ENCODE measurements around the gene RAI1.
"Not testable (repeated sequence)": the region's sequence is repeated elsewhere in the genome, so short reads cannot be mapped to it uniquely, and the experiment has no call there.

RAI1 gene

DNA sequence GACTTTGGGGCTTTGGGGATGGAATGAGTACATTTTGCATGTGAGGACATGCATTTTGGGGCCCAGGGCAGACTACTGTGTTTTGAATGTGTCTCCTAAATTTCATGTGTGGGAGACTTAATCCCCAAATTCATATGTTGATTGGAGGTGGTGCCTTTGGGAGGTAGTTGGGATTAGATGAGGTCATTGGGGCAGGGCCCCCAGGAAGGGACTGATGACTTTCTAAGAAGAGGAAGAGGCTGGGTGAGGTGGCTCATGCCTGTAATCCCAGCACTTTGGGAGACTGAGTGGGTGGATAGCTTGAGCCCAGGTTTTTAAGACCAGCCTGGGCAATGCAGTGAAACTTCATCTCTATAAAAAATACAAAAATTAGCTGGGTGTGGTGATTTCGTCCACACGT is 42.8 kb upstream of the RAI1 start:
- no peak overlapping the region for H3K4me3 ChIP-seq (replicated peaks; ENCODE audit: low read depth, low read length)
- TF ChIP-seq, protein P1, sequence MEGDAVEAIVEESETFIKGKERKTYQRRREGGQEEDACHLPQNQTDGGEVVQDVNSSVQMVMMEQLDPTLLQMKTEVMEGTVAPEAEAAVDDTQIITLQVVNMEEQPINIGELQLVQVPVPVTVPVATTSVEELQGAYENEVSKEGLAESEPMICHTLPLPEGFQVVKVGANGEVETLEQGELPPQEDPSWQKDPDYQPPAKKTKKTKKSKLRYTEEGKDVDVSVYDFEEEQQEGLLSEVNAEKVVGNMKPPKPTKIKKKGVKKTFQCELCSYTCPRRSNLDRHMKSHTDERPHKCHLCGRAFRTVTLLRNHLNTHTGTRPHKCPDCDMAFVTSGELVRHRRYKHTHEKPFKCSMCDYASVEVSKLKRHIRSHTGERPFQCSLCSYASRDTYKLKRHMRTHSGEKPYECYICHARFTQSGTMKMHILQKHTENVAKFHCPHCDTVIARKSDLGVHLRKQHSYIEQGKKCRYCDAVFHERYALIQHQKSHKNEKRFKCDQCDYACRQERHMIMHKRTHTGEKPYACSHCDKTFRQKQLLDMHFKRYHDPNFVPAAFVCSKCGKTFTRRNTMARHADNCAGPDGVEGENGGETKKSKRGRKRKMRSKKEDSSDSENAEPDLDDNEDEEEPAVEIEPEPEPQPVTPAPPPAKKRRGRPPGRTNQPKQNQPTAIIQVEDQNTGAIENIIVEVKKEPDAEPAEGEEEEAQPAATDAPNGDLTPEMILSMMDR (IDR thresholded peaks at IDR 0.05; ENCODE audit: insufficient read depth, low read length, poor library complexity, severe bottlenecking) = no peak
- no peaks in the 10 kb centered on the region for H3K36me3 ChIP-seq (ENCODE audit: control insufficient read depth, insufficient read depth, low read length)
- H3K27me3 ChIP-seq (replicated peaks; ENCODE audit: control insufficient read depth, insufficient read depth, low read length) = no peaks in the 10 kb centered on the region
- no peak for DNase-seq (ENCODE audit: extremely low read depth, insufficient read length)

DNA sequence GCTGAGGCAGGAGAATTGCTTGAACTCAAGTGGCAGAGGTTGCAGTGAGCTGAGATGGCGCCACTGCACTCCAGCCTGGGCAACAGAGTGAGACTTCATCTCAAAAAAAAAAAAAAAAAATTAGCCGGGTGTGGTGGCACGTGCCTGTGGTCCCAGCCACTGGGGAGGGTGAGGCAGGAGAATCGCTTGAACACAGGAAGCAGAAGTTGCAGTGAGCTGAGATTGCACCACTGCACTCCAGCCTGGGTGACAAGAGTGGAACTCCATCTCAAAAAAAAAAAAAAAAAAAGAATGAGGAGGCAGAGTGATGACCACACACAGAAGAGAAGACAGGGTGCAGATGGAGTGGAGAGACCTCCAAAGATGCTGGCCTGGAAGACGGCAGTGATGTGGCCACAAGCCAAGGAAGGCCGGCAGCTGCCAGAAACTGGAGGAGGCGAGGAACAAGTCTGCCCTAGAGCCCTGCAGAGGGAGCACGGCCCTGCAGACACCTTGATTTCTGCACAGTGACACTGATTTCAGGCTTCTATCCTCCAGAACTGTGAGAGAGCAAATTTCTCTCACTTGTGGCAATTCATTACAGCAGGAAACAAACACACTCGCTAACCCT is 41.5 kb upstream of the RAI1 start:
- DNase-seq (ENCODE audit: extremely low read depth, insufficient read length); H3K27me3 ChIP-seq (replicated peaks; ENCODE audit: control insufficient read depth, insufficient read depth, low read length); H3K36me3 ChIP-seq (ENCODE audit: control insufficient read depth, insufficient read depth, low read length); H3K4me3 ChIP-seq (replicated peaks; ENCODE audit: low read depth, low read length): not testable (repeated sequence)

DNA sequence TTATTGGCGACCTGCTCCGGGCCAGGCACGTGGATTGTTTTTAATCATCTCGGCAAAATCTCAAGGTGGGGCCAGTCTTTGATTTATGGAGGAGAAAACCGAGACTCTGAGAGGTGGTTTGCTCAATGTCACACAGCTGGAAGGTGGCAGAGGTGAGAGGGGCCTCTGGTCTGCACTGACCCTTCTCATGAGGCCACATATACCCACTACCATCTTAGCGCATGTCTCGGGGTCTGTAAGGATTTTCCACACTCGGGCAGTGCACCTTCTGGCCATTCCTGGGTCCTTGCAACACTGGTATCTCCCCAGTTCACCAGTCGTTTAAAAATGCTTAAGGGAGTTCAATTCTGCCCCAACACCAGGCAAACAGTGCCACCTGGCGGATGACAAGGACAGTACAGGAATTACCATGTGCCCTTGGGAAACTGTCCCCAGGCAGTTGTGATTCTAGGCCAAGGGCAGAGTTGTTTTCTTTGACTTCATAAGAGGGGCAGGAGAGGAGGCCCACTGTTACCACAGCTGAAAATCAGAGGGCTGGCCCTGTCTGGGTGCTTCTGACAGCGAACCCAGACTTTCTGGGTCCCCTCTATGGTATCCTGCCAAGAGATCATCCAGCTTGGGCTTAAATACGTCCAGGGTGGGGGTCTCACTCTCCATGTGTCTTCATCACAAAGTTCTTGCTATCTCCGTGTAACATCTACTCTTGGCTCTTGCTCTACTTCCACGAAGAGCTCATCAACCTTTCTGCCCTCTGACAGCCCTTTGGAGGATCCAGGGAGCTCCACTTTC is 39.4 kb upstream of the RAI1 start:
- Histone ChIP-seq H3K27me3 (replicated peaks; ENCODE audit: control insufficient read depth, insufficient read depth, low read length) (no peaks in the 10 kb centered on the region), H3K4me3 (replicated peaks; ENCODE audit: low read depth, low read length) (no peak overlapping the region), H3K36me3 (ENCODE audit: control insufficient read depth, insufficient read depth, low read length) (no peaks in the 10 kb centered on the region)
- TF ChIP-seq, protein P1 (IDR thresholded peaks at IDR 0.05; ENCODE audit: insufficient read depth, low read length, poor library complexity, severe bottlenecking) = peak; percentile 86
- no peak for DNase-seq (ENCODE audit: extremely low read depth, insufficient read length)

DNA sequence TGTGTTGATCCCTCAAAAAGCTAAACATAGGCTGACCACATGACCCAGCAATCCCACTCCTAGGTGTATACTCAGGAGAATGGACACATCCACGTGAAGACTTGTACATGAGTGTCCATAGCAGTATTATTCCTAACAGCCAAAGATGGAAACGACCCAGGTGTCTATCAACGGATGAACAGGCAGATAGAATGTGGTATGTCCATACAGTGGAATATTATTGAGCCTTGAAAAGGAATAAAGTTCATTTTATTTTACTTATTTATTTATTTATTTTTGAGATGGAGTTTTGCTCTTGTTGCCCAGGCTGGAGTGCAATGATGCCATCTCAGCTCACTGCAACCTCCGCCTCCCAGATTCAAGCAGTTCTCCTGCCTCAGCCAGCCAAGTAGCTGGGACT is 36.1 kb upstream of the RAI1 start:
- DNase-seq (ENCODE audit: extremely low read depth, insufficient read length); H3K4me3 ChIP-seq (replicated peaks; ENCODE audit: low read depth, low read length); H3K27me3 ChIP-seq (replicated peaks; ENCODE audit: control insufficient read depth, insufficient read depth, low read length); H3K36me3 ChIP-seq (ENCODE audit: control insufficient read depth, insufficient read depth, low read length): not testable (repeated sequence)

DNA sequence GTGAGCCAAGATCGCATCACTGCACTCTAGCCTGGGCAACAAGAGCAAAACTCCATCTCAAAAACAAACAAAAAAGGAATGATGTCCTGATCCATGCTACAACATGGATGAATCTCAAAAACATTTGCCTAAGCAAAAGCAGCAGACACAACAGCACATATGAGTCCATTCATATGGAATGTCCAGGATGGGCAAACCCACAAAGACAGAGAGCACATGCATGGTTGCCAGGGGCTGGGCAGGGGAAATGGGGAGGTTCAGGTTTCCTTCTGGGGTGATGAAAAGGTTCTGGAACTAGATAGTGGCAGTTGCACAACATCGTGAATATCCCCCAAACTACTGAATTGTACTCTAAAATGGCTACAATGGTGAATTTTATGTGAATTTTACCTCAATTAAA is 35.3 kb upstream of the RAI1 start:
- TF ChIP-seq, protein P1 (IDR thresholded peaks at IDR 0.05; ENCODE audit: insufficient read depth, low read length, poor library complexity, severe bottlenecking) = no peak
- H3K4me3 ChIP-seq (replicated peaks; ENCODE audit: low read depth, low read length) = no peak overlapping the region
- DNase-seq (ENCODE audit: extremely low read depth, insufficient read length) = no peak
- no peaks in the 10 kb centered on the region for H3K36me3 ChIP-seq (ENCODE audit: control insufficient read depth, insufficient read depth, low read length)
- no peaks in the 10 kb centered on the region for H3K27me3 ChIP-seq (replicated peaks; ENCODE audit: control insufficient read depth, insufficient read depth, low read length)

DNA sequence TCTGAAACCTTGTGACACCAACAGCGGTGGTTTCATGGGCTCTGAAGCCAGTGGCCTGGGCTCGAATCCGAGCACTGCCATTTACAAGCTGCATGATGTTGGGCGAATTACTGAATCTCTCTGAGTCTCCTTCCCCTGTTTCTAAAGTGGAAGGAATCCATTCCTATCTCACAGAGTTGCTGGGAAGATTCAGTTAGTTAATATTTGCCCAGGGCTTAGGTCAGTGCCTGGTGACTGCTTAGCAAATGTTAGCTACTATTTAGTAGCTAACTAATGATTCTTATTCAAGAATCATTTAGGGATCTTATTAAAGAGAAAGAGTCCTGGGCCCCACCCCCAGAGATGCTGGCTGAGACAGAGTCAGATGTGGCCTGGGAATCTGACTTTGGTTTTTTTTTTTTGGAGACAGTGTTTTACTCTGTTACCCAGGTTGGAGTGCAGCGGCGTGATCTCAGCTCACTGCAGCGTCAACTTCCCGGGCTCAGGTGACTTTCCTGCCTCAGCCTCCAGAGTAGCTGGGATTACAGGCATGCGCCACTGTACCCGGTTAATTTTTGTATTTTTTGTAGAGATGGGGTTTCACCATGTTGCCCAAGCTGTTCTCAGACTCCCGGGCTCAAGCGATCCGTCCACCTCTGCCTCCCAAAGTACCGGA is 33.6 kb upstream of the RAI1 start:
- TF ChIP-seq, protein P1 (IDR thresholded peaks at IDR 0.05; ENCODE audit: insufficient read depth, low read length, poor library complexity, severe bottlenecking) = no peak
- DNase-seq (ENCODE audit: extremely low read depth, insufficient read length) = no peak
- no peaks in the 10 kb centered on the region for H3K36me3 ChIP-seq (ENCODE audit: control insufficient read depth, insufficient read depth, low read length)
- no peak overlapping the region for H3K4me3 ChIP-seq (replicated peaks; ENCODE audit: low read depth, low read length)
- H3K27me3 ChIP-seq (replicated peaks; ENCODE audit: control insufficient read depth, insufficient read depth, low read length) = no peaks in the 10 kb centered on the region
